Measurements from ENCODE around the gene SLC4A1AP. TPM values are rescaled to one million over a fixed set of nuclear protein-coding genes. Genes with fewer than 3 reads are reported as not detected.

SLC4A1AP gene
- total RNA-seq, 2 experiments from 2014 or later = 19.1 to 19.3 TPM

- ChIA-PET POLR2A (interaction anchor here (0.7 kb wide), 1 partner anchor 847 kb away, joined by 3 read pairs; no protein-coding TSS in a partner anchor), CTCF (interaction anchor here (1.0 to 5.4 kb wide), 6 partner anchors 8 to 697 kb away, joined by 3 to 25 read pairs (median 4); no protein-coding TSS in a partner anchor)
- intact Hi-C loops (cut with micrococcal nuclease) = loop anchor here (10.0 kb wide), 1 partner anchor 683 kb away; the partner anchor contains the start of gene FOSL2
- no peak overlapping the region for H3K4me3 Mint-ChIP-seq
- H3K27me3 Mint-ChIP-seq = peaks cover 8% of the 10 kb centered on the region
- peaks cover 29% of the 10 kb centered on the region for H3K4me1 Mint-ChIP-seq (ENCODE audit: low read depth)
- no peaks in the 10 kb centered on the region for H3K9me3 Mint-ChIP-seq
- TF ChIP-seq CTCF (IDR thresholded peaks at IDR 0.05) = no peak
- H3K27ac Mint-ChIP-seq = no peak overlapping the region
- ATAC-seq (no peak), DNase-seq (no peak)
- no peaks in the 10 kb centered on the region for H3K36me3 Mint-ChIP-seq (ENCODE audit: low read depth)
Observed at GRCh38 chr2:27711804-27712203, 48.1 kb downstream of the SLC4A1AP start.

- H3K27ac Mint-ChIP-seq = no peak overlapping the region
- no peak for DNase-seq
- POLR2A ChIA-PET = no interaction called here
- no peaks in the 10 kb centered on the region for H3K9me3 Mint-ChIP-seq
- H3K36me3 Mint-ChIP-seq (ENCODE audit: low read depth) = no peaks in the 10 kb centered on the region
- H3K27me3 Mint-ChIP-seq = peaks cover 11% of the 10 kb centered on the region
- peaks cover 34% of the 10 kb centered on the region for H3K4me1 Mint-ChIP-seq (ENCODE audit: low read depth)
- H3K4me3 Mint-ChIP-seq = no peak overlapping the region
- no peak for TF ChIP-seq CTCF (IDR thresholded peaks at IDR 0.05)
- CTCF ChIA-PET = interaction anchor here (1.0 to 5.4 kb wide), 6 partner anchors 8 to 696 kb away, joined by 3 to 25 read pairs (median 8); no protein-coding TSS in a partner anchor
- intact Hi-C loops (cut with micrococcal nuclease) = loop anchor here (10.0 kb wide), 1 partner anchor 682 kb away; the partner anchor contains the start of gene FOSL2
- ATAC-seq = no peak
Observed at GRCh38 chr2:27712522-27712921, 48.8 kb downstream of the SLC4A1AP start.

- Mint-ChIP-seq H3K27ac (no peak overlapping the region), H3K9me3 (no peaks in the 10 kb centered on the region), H3K27me3 (peaks cover 13% of the 10 kb centered on the region), H3K4me3 (no peak overlapping the region), H3K4me1 (ENCODE audit: low read depth) (peaks cover 35% of the 10 kb centered on the region), H3K36me3 (ENCODE audit: low read depth) (no peaks in the 10 kb centered on the region)
- POLR2A ChIA-PET = no interaction called here
- DNase-seq (no peak), ATAC-seq (no peak)
- TF ChIP-seq CTCF (IDR thresholded peaks at IDR 0.05) = no peak
- intact Hi-C loops (cut with micrococcal nuclease) = loop anchor here (10.0 kb wide), 1 partner anchor 682 kb away; the partner anchor contains the start of gene FOSL2
- CTCF ChIA-PET = interaction anchor here (1.2 to 5.4 kb wide), 4 partner anchors 9 to 695 kb away, joined by 4 to 25 read pairs (median 14); no protein-coding TSS in a partner anchor
Observed at GRCh38 chr2:27713201-27713600, 49.5 kb downstream of the SLC4A1AP start.

- Mint-ChIP-seq H3K27ac (no peak overlapping the region), H3K36me3 (ENCODE audit: low read depth) (no peaks in the 10 kb centered on the region), H3K4me3 (no peak overlapping the region), H3K4me1 (ENCODE audit: low read depth) (peaks cover 35% of the 10 kb centered on the region), H3K9me3 (no peaks in the 10 kb centered on the region), H3K27me3 (peaks cover 13% of the 10 kb centered on the region)
- intact Hi-C loops (cut with micrococcal nuclease) = loop anchor here (10.0 kb wide), 1 partner anchor 681 kb away; the partner anchor contains the start of gene FOSL2
- TF ChIP-seq CTCF (IDR thresholded peaks at IDR 0.05) = no peak
- ATAC-seq (no peak), DNase-seq (no peak)
- ChIA-PET POLR2A (interaction anchor here (0.8 kb wide), 1 partner anchor 16 kb away, joined by 3 read pairs; no protein-coding TSS in a partner anchor), CTCF (interaction anchor here (1.2 to 5.4 kb wide), 4 partner anchors 9 to 739 kb away, joined by 5 to 25 read pairs (median 14); no protein-coding TSS in a partner anchor)
Observed at GRCh38 chr2:27714053-27714452, 50.4 kb downstream of the SLC4A1AP start.

GRCh38 chr2:27714851-27715291 is 51.2 kb downstream of the SLC4A1AP start:
- Mint-ChIP-seq H3K4me1 (ENCODE audit: low read depth) (peaks cover 39% of the 10 kb centered on the region), H3K27ac (no peak overlapping the region), H3K27me3 (peaks cover 13% of the 10 kb centered on the region), H3K9me3 (no peaks in the 10 kb centered on the region), H3K4me3 (peak overlapping the region; percentile 29), H3K36me3 (ENCODE audit: low read depth) (no peaks in the 10 kb centered on the region)
- ChIA-PET POLR2A (interaction anchor here (0.7 to 0.8 kb wide), 2 partner anchors 16 to 280 kb away, joined by 3 read pairs; no protein-coding TSS in a partner anchor), CTCF (interaction anchor here (1.2 to 5.4 kb wide), 4 partner anchors 9 to 738 kb away, joined by 5 to 25 read pairs (median 14); no protein-coding TSS in a partner anchor)
- intact Hi-C loops (cut with micrococcal nuclease) = loop anchor here (10.0 kb wide), 1 partner anchor 680 kb away; the partner anchor contains the start of gene FOSL2
- DNase-seq (no peak), ATAC-seq (no peak)
- no peak for TF ChIP-seq CTCF (IDR thresholded peaks at IDR 0.05)

Measured in activated CD8-positive, alpha-beta T cell treated with anti-CD3 and anti-CD28 coated beads for 36 hours (primary cell).